AG09309 (cell line): Measurements from ENCODE around the gene DDX41.

Experiments
- DNase-seq: peaks from one replicate; pipeline ENCODE4 v3.0.0-alpha.2; 2010; ENCODE audit warnings: low read depth
- H3K4me3 ChIP-seq: 2 replicates; pipeline ENCODE4 v1.5.1; 2011; ENCODE audit warnings: mild to moderate bottlenecking, low read depth, low read length, moderate library complexity; ENCODE audit not compliant: control insufficient read depth
- TF ChIP-seq, protein P1 (sequence below): IDR thresholded peaks from 2 replicates; pipeline ENCODE4 v1.5.1; 2011; ENCODE audit warnings: mild to moderate bottlenecking, low read depth, low read length, inconsistent platforms; ENCODE audit not compliant: insufficient read depth, control insufficient read depth; ENCODE audit errors: missing control alignments

DDX41 gene

GRCh38 chr5:177473443-177474001 is 43.2 kb downstream of the DDX41 start, which contains the start of gene DBN1:
DBN1 (minus strand) TSS chr5:177473634; CDS start chr5:177473521, 113 bp downstream.
- H3K4me3 ChIP-seq: peak within 1 kb of the TSS; percentile 92
- DNase-seq: no peak
- TF ChIP-seq, protein P1, sequence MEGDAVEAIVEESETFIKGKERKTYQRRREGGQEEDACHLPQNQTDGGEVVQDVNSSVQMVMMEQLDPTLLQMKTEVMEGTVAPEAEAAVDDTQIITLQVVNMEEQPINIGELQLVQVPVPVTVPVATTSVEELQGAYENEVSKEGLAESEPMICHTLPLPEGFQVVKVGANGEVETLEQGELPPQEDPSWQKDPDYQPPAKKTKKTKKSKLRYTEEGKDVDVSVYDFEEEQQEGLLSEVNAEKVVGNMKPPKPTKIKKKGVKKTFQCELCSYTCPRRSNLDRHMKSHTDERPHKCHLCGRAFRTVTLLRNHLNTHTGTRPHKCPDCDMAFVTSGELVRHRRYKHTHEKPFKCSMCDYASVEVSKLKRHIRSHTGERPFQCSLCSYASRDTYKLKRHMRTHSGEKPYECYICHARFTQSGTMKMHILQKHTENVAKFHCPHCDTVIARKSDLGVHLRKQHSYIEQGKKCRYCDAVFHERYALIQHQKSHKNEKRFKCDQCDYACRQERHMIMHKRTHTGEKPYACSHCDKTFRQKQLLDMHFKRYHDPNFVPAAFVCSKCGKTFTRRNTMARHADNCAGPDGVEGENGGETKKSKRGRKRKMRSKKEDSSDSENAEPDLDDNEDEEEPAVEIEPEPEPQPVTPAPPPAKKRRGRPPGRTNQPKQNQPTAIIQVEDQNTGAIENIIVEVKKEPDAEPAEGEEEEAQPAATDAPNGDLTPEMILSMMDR: no peak

GRCh38 chr5:177472460-177473442 is 44.0 kb downstream of the DDX41 start:
- DNase-seq: no peak
- peak overlapping the region; percentile 92 for H3K4me3 ChIP-seq
- TF ChIP-seq, protein P1: no peak

- no peak for DNase-seq
- TF ChIP-seq, protein P1: no peak
- peak overlapping the region; percentile 92 for H3K4me3 ChIP-seq
Observed at GRCh38 chr5:177471610-177472356, 45.0 kb downstream of the DDX41 start.

GRCh38 chr5:177470759-177471536 is 45.8 kb downstream of the DDX41 start:
- H3K4me3 ChIP-seq: peak overlapping the region; percentile 5
- DNase-seq: no peak
- TF ChIP-seq, protein P1: no peak

GRCh38 chr5:177469750-177470525 is 46.8 kb downstream of the DDX41 start:
- TF ChIP-seq, protein P1: no peak
- no peak for DNase-seq
- no peak overlapping the region for H3K4me3 ChIP-seq
